ENCODE results near the gene SYMPK.
A peak's percentile ranks its signal among the peaks of the same experiment; 100 is the strongest.

The SYMPK gene

GRCh38 chr19:45902651-45903625, 40.0 kb upstream of the SYMPK start:
- TF ChIP-seq, protein P1, sequence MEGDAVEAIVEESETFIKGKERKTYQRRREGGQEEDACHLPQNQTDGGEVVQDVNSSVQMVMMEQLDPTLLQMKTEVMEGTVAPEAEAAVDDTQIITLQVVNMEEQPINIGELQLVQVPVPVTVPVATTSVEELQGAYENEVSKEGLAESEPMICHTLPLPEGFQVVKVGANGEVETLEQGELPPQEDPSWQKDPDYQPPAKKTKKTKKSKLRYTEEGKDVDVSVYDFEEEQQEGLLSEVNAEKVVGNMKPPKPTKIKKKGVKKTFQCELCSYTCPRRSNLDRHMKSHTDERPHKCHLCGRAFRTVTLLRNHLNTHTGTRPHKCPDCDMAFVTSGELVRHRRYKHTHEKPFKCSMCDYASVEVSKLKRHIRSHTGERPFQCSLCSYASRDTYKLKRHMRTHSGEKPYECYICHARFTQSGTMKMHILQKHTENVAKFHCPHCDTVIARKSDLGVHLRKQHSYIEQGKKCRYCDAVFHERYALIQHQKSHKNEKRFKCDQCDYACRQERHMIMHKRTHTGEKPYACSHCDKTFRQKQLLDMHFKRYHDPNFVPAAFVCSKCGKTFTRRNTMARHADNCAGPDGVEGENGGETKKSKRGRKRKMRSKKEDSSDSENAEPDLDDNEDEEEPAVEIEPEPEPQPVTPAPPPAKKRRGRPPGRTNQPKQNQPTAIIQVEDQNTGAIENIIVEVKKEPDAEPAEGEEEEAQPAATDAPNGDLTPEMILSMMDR (IDR thresholded peaks at IDR 0.05) = no peak
- no peaks in the 10 kb centered on the region for H3K9me3 Mint-ChIP-seq
- peaks cover 26% of the 10 kb centered on the region for H3K36me3 Mint-ChIP-seq (ENCODE audit: low read depth)
- peak overlapping the region; percentile 79 for H3K4me3 Mint-ChIP-seq
- H3K4me1 Mint-ChIP-seq = peaks cover 10% of the 10 kb centered on the region
- peak overlapping the region; percentile 64 for H3K27ac Mint-ChIP-seq
- H3K27me3 Mint-ChIP-seq (ENCODE audit: low read depth, poor library complexity) = peaks cover 48% of the 10 kb centered on the region
- DNase-seq = peak; percentile 100

DNA sequence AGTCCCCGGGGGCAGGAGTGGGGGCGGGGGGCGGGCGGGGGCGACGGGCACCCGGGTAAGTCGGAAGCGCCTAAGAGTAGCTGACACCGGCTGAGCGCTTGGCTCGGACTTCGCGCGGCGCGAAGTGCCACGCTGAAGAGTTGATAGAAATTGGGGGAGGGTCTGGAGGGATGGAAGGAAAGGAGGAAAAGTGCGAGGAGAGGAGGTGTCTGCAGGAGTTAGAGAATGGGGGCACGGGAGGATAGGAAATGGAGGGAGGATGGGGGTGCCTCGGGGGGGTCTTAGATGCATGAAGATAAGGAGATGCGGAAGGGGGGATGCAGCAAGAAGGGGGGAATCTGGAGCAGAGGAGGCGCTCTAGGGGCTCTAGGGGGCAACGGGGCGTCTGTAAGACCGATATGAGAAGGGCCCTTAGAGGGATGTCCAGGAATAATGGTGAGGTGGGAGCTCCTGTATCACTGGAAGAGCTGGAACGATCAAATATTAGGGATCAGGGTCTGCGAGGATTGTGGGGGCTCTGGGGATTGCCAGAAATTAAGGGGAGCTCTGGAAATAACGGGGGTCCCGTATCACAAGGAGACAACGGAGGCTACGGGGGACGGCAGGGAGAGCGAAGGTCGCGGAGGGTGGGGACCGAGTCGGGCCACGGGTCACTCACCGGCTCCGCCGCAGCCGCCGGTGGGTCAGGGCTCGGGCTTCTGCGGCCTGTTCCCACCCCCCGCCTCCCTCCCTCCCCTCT, 39.1 kb upstream of the SYMPK start, which contains the start of gene MYPOP:
MYPOP (minus strand) TSS at position 702 of the 739 bp plus-strand sequence. CDS start 840 bp downstream, outside the sequence.
- Mint-ChIP-seq H3K9me3 (no peaks in the 10 kb centered on the region), H3K4me3 (peak within 1 kb of the TSS; percentile 95), H3K27me3 (ENCODE audit: low read depth, poor library complexity) (peaks cover 44% of the 10 kb centered on the region), H3K4me1 (peaks cover 10% of the 10 kb centered on the region), H3K36me3 (ENCODE audit: low read depth) (peaks cover 26% of the 10 kb centered on the region), H3K27ac (peak within 1 kb of the TSS; percentile 64)
- no peak for DNase-seq
- TF ChIP-seq, protein P1 (IDR thresholded peaks at IDR 0.05) = no peak

- Mint-ChIP-seq H3K27me3 (ENCODE audit: low read depth, poor library complexity) (peaks cover 40% of the 10 kb centered on the region), H3K9me3 (no peaks in the 10 kb centered on the region), H3K4me3 (peak overlapping the region; percentile 62), H3K4me1 (peaks cover 10% of the 10 kb centered on the region), H3K36me3 (ENCODE audit: low read depth) (peaks cover 26% of the 10 kb centered on the region), H3K27ac (no peak overlapping the region)
- TF ChIP-seq, protein P1 (IDR thresholded peaks at IDR 0.05) = no peak
- DNase-seq = peak; percentile 59
Observed at GRCh38 chr19:45901432-45901911, 38.5 kb upstream of the SYMPK start.

DNA sequence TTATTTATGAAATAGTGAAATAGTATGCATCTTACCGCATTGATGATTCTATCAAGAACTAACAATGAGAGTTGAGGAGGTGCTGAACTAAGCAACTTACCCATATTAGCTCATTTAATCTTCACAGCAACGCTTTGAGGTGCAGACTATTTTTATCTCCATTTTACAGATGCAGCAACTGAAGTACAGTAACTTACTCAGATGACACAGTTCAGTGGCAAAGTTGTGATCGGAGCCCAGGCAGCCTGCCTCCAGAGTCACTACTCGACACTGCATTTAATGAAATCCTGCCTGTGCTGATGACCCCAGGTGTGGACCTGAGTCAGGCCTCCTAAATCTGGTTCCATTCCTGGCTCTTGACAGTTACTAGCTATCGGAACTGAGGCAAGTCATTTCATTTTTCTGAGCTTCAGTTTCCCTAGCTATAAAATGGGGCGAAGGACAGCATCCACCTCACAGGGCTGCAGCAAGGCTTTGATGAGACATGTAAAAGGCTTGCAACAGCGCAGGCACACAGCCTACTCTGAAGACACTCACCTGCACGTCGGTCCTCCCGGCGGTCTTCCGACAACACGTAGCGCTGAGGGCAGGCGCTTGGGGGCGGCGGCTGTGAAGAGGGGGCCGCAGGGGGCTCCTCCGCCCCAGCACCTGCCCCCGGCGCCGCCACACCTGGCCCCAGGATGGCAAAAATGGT, 37.9 kb upstream of the SYMPK start:
- H3K27me3 Mint-ChIP-seq (ENCODE audit: low read depth, poor library complexity) = peaks cover 38% of the 10 kb centered on the region
- H3K4me3 Mint-ChIP-seq = peak overlapping the region; percentile 57
- peaks cover 10% of the 10 kb centered on the region for H3K4me1 Mint-ChIP-seq
- TF ChIP-seq, protein P1 (IDR thresholded peaks at IDR 0.05) = no peak
- no peak for DNase-seq
- no peaks in the 10 kb centered on the region for H3K9me3 Mint-ChIP-seq
- no peak overlapping the region for H3K27ac Mint-ChIP-seq
- H3K36me3 Mint-ChIP-seq (ENCODE audit: low read depth) = peaks cover 26% of the 10 kb centered on the region

DNA sequence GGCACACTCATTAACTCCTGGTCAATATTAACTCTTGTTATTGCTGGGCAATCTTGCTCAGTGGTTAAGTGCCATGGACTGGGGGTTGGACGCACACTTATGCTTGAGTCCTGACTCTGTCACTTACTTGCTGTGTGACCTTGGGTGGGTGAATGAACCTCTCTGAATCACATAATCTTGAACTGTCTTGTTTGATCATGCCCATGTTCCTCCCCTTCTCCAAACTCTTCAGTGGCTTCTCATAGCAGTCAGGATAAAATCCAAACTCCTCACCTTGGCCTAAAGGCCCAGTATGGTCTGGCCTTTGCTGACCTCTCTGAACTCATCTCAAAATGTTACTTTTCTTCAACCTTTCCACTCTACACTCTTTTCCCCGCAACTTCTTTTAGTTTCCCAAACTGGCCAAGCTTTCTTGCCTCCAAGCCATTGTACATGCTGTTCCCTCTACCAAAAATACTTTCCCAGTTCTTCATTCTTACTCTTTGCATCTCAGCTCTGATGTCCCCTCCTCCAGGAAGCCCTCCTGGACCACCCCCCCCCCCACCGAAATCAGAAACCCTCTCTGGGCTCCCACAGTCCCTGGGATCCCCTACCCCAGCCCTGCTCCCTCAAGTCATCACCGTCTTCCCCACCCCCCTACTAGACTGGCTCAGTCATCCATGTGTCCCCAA, 37.1 kb upstream of the SYMPK start:
- DNase-seq = no peak
- Mint-ChIP-seq H3K27ac (no peak overlapping the region), H3K36me3 (ENCODE audit: low read depth) (peaks cover 33% of the 10 kb centered on the region)

More for the DNA sequence above, 37.1 kb upstream of the SYMPK start:
- Mint-ChIP-seq H3K4me3 (peak overlapping the region; percentile 26), H3K9me3 (no peaks in the 10 kb centered on the region), H3K27me3 (ENCODE audit: low read depth, poor library complexity) (peaks cover 34% of the 10 kb centered on the region), H3K4me1 (peaks cover 10% of the 10 kb centered on the region)
- TF ChIP-seq, protein P1 (IDR thresholded peaks at IDR 0.05) = no peak
